Hematopoietic multipotent progenitor cell treated with erythropoietin and hydrocortisone succinate and interleukin-3 and kit ligand, for 15 days (in vitro differentiated cells): ENCODE measurements around the gene ARHGAP26.
"Not testable (repeated sequence)": the region's sequence is repeated elsewhere in the genome, so short reads cannot be mapped to it uniquely, and the experiment has no call there.

Experiments used
- DNase-seq: peaks from one replicate; pipeline ENCODE4 v3.0.0-alpha.2; 2015; ENCODE audit warnings: low spot score

Gene ARHGAP26

DNA sequence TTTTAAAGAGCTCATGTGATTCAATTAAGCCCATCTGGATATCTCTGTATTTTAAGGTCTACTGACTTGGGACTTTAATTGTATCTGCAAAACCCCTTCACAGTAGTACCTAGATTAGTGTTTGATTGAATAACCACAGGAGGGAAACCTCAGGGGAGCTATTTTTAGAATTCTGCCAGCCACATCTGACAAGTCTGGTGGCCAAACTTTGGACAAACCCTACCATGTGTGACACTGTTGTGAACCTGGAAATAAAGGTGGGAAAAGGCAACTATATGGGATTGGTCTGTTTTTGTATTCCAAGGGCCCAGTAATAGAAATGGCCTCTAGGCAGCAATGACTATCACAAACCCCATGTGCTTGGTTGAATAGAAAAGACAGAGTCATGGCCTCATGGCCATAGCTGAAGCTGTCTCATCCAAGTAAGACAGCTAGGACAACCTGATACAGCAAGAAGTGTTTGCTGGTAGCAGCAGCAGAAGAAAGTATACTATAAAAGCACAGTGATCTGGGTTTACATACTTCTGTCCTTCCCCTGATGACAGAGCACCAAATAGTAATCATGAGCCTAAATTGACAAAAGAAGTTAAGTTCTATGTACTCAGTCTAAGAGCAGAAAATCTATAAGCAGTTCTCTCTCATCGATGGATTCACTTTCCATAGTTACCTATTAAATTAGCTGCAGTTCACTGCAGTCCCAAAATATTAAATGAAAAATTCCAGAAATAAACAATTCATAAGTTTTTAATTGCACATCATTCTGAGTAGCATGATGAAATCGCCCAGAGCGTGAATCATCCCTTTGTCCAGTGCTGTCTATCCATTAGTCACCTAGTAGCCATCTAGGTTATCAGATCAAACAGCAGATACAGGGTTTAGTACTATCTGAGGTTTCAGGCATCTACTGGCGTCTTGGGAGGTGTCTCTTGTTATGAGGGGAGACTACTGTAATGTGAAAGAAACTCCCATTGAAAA, 189.8 kb downstream of the ARHGAP26 start:
- no peak for DNase-seq

DNA sequence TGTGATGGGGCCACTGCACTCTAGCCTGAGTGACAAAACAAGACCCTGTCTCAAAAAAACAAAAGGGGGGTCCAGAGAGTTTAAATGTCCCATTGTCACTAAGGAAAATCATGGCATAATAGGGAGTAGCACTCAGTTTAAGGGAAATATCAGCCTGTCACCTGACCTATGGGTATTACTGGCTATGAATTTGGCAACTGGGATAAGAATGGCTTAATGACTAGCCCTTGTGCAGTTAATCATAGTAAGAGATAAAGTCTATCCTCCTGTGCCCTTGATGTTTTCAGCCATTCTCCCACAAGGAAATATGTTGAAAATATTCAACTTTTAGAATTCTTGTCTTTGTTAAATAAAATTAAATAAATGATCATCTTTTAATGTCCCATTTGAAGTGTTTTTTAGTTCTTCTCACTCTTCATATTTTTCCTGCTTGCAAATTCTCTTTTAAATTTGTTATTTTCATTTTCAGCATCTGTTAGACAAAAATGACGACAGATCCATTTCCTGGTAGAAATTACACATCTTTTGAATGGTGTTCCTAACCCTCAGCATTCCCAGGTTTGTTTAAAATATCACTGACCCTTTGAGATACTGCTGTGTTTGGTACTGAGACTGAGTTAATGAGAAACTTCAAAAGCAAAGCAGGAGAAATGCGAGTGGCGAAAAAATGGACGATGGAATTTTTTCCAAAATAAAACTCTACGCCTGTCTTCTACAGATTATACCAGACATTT, 191.4 kb downstream of the ARHGAP26 start:
- no peak for DNase-seq

DNA sequence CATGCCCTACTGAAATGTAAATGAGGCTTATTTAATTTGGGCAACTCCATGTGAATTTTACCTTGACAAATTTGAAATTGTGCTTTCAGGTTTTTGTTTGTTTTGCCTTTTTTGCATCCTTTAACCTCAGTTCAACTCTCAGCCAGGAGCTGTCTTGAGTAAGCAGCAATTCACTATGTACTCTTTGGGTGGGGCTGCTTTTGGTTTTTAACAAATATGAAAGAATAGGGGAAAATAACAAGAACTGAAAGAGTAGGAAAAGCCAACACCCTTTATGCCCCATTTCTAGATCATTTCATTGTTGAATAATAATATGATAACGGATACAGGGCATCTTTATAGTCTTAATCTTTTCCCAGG, 192.0 kb downstream of the ARHGAP26 start:
- no peak for DNase-seq

DNA sequence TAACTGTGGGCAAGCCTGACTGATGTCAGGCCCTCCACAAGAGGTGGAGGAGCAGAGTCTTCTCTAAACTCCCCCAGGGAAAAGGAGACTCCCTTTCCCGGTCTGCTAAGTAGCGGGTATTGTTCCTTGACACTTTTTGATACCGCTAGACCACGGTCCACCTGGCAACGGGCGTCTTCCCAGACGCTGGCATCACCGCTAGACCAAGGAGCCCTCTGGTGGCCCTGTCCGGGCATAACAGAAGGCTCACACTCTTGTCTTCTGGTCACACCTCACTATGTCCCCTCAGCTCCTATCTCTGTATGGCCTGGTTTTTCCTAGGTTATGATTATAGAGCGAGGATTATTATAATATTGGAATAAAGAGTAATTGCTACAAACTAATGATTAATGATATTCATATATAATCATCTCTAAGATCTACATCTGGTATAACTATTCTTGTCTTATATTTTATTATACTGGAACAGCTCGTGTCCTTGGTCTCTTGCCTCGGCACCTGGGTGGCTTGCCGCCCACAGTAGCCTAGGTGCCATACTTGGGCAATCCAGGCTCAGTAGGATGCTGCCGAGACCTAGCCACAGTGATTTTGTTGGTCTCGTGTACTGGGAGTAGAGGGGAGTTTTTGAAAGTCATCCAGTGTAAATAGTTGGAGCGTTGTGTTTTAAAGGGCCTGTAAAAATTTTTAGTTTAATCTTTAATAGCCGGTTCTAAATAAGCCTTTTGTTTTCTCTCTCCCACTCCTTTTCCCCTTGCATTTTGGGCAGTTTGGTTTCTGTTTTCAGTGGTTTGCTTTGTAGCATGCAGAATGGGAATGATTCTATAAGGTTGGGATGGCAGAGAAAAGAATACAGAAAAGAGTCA, 195.3 kb downstream of the ARHGAP26 start:
- DNase-seq = not testable (repeated sequence)

DNA sequence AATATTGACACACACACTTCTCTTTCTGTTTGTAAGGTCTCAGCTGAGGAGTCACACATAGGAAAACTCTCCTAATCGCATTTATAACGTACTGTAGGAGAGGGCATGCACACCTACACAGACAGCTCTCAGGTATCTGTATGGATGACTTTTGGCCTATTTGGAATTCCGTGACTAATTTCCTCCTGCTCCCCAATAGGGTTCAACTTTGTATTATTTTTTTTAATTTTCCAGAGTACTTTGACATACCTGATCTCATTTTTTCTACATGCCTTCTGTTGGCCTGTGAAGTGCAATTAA, 195.9 kb downstream of the ARHGAP26 start:
- no peak for DNase-seq

DNA sequence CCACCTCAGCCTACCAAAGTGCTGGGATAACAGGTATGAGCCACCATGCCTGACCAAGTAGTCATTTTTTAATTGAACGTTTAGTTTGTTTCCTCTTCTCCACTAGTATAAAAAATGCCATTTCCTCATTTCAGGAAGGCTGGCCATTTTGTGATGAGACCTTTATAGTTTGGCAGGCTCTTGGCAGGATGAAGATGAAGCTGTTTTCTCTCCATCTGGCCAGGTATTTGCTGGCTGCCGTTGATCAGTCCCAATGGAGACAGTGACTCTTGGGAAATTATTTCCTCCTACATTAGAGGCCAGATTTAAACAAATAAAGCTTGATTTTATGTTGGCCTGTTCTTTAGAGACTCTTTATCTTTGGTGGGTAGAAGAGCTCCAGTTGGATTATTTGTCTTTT, 199.0 kb downstream of the ARHGAP26 start:
- no peak for DNase-seq

DNA sequence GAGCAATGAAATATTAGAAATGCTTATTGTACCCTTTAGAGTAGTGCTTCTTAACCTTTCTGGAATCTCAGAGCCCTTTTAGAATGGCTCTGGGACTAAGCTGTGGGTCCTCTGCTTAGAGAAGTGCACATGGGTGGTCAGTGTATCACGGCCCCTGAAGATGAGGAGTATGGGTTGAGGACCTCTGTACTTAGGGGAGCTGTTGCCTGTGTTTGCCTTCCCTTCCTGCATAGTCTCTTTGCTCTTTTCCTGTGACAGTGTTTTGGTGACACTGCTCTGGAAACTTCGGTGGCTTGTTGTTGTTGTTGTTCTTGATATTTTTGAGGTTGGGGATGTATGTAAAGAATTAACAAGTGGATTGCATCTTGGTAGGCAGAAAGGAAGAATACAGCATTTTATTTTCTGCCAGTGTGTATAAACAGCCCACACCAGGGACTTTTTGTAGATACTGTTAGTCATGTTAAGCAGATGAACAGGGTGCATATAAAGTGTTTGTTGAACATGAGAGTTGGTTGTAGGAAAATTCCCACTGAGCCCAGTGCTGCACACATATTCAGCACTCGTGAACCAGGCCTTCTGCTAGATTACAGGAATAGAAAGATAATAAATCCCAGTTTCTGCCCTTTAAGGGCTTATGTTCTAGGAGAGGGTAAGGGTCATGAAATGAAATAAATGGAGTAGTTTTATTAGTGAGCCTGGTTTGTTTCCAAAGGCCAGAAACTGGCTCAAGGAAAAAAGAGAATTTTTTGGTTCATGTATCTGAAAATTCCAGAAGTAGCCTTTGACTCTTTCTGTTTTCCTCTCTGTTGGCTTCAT, 199.7 kb downstream of the ARHGAP26 start:
- DNase-seq = no peak

DNA sequence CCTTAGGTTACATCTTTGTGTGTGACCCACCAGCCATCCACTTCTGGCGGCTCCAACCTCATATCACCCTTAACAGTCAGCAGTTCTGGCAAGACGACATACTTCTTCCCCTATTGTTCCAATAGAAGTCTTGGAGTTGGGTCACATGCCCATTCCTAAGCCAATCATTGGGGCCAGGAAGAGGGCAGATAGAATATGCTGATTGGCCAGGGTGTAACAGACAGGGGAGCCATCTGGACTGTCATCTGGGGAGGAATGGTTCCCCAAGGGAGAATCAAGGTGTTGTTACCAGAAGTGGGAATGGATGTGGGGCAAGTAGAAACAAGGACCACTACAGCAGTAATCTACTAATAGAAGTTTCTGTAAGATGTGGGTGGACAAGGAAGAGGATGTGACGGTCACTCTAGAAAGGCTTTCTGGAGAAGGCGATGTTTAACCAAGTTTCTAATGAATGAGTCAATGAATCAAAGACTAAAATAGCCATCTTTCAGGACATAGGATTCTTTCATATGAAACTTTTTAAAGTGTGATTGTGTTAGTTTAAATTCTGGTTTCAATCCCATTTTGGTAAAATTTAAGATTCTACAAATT, 200.4 kb downstream of the ARHGAP26 start:
- DNase-seq = no peak

DNA sequence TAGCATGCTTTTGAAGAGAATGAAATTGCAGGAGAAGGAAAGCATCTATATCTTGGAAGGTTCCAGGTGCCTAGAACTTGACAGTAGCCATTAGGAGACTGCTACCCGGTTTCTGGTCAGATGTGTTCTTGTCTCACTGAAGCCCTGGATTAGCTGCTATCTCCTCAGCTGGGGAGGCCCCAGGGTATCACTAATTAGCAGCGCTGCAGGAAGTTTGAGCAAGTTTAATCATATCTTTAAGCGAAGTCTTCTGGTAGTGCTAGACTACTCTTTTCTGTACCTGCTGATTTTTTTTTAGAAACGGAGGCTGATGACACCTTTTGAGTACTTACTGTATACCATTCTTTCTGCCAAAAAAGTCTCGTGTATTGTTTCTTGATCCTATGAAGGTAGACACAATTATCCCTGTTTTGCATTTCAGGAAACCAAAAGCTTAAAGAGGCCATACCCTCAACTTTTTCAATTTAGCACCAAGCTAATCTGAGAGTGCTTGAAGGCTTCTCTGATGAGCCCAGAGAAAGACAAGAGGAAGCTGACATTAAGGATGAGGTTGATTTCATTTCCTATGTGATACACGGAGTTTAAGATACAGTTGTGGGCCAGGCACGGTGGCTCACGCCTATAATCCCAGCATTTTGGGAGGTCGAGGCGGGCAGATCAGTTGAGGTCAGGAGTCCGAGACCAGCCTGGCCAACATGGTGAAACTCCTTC, 201.3 kb downstream of the ARHGAP26 start:
- no peak for DNase-seq

DNA sequence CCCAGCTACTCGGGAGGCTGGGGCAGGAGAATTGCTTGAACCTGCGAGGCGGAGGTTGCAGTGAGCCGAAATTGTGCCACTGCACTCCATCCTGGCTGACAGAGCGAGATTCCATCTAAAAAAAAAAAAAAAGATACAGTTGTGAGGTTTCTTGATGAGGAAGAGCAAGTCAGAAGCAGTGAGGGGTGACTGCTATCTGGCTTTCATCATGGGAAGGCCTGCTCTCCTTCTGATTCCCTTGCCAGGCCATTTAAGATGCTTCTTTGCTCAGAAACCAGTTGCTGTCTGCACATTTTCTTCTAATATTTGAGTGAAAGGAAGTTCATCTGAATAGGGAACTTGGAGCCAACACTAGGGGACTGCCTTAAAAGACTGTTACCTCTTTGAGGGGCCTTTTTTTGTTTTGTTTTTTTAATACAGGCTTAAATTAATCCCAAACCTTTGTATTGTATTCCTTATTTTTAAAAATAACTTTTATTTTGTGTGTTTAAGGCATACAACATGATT, 201.9 kb downstream of the ARHGAP26 start:
- DNase-seq = no peak

DNA sequence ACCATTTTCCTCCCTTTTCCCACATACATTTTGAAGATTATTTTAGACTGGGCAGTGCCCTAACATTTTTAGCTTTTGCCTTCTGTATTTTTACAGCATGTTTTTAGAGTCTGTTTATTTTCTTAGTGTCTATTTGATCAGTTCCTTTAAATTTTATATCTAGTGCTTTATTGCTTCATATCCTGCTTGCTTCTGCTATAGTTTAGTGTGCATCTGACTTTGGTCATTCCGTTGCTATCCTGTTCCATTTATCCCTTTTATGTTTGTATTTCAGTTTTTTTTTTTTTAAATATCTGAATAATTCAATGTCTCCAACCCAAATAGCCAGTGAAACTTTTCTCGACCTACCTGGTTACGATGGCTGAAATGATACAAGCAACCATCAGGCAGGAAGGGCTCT, 203.8 kb downstream of the ARHGAP26 start:
- DNase-seq = no peak

DNA sequence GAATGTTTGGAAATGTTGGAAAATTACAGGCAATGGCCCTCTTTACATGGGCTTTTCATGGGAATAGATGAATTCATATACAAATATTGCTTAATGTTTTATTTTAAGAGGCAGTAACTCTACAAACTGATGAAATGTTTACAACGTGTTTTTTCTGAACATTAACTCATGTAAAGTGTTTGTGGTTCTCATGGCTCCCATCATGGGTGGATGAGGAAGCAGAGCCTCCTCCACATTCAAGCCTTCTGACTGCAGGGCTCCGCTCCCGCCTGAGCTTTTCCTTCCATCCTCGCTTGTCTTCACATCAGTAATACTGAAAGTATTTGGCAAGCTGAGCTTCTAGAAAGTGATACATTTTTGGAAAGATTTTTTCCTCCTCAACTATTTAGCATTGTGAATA, 204.2 kb downstream of the ARHGAP26 start:
- no peak for DNase-seq

DNA sequence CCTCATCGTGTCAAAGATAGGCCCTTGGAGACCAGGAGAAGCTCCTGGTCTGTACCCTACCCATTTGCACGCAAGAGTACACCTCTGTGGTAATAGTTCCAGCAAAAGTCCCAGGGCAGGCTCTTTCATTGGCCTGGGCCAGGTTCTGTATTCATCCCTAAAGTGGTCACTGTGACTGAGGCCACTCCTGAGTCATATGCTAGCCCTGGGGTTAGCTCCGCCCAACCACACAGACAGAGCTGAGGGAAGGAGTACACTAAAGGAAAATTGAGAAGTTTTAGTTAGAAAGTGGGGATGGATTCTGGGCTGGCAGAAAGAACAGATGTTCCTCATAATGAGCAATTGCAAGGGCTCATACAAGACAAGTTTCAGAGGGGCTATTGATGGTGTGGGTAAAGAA, 206.7 kb downstream of the ARHGAP26 start:
- no peak for DNase-seq

DNA sequence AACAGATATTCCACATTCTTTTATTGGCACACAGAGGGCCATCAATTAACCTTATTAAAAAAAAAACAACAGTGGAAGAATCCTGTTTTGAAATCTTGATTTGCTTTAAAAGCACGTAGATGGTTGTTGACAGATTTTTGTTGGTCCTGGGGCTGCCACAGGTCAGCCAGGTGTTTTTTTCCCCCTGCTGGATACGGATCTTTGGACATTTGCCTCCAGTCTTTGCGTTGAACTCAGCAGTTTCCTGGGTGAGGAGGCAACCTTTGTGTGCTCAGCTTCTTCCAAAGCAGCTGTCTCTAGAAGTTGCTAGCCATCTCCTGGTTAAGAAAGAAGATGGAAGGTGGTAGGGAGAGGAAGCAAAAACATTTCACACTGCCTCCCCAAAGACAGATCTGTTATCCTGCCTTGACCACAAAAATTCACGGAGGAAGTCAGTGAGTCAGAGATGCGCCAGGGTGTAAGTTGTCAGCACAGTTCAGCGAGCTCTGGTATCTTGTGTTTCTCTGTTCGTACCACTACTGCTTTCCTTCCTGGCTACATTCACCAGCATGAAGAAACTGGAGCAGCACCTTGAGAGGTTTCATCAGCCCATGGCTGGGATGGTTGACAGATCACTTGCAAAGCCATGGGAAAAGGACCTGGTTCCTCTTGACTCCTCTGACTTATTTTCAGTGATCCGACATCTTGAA, 207.3 kb downstream of the ARHGAP26 start:
- no peak for DNase-seq

DNA sequence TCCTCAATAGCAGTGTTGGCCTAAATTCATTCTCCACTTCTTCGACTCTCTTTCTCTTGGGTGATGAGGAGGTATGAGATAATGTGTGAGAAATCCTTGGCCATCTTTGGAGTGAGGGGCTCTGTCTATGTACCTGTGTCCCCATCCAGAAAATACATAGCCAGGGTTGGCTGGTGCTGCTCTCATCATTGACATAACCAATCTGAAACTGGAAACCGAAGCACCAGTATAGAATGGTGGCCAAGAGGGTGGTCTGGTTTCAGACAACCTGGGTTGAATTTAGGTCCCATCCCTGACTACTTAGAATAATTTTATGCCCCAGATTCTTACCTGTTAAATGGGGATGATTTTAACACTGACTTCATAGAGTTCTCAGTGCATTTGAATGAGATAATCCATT, 208.1 kb downstream of the ARHGAP26 start:
- no peak for DNase-seq

DNA sequence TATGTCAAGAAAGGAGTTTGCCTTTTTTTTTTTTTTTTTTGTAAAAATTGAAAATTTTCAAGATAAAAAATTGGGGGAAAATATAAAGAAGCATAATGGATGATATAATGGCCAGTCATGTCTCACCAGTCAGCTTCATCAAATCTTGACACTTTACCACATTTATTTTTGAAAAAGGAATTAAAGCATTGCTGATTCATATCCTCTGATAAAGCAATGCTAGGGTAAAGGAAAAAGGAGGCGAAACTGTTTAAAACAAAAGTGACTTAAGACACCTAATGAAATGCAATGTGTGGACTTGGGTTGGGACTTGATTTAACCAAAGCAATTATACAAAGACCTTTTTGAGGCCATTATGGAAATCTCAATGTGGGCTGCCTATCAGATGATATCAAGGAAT, 208.5 kb downstream of the ARHGAP26 start:
- no peak for DNase-seq

DNA sequence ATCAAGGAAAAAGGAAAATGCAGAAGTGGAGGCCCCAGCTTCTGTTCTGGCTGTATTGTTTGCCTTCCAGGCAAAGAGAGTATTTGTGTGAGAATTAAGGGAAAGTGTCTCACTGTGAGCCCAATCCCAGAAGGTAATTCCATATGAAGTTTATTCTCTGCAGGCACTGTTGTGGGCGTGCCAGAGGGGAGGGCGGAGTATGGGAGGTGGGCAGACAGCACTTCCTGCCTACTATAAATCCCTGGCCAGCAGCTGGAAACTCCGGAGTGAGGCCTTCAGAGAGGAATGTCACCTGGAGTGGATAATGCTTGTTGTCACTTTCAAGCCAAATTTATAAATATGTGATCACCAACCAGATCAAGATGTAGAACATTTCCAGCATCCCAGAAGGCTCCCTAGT, 209.5 kb downstream of the ARHGAP26 start:
- DNase-seq = no peak

DNA sequence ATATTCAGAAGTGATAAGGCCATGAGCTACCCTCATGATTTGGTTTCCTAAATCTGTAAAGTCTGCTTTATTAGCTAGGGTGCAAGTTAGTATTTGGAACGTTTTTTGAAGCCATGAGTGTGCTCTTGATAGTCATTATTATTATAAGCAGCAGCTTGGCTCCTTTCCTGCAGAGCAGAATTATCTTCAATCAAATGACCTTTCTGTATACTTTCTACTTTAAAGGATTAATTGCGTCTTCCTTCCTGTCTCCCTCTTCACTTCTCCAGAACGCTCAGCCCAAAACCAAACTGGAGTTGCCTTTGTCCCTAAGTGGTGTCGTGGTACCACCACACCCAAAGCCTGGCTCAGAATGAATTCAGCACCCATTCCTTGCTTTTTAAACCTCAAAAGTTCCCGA, 211.3 kb downstream of the ARHGAP26 start:
- no peak for DNase-seq

DNA sequence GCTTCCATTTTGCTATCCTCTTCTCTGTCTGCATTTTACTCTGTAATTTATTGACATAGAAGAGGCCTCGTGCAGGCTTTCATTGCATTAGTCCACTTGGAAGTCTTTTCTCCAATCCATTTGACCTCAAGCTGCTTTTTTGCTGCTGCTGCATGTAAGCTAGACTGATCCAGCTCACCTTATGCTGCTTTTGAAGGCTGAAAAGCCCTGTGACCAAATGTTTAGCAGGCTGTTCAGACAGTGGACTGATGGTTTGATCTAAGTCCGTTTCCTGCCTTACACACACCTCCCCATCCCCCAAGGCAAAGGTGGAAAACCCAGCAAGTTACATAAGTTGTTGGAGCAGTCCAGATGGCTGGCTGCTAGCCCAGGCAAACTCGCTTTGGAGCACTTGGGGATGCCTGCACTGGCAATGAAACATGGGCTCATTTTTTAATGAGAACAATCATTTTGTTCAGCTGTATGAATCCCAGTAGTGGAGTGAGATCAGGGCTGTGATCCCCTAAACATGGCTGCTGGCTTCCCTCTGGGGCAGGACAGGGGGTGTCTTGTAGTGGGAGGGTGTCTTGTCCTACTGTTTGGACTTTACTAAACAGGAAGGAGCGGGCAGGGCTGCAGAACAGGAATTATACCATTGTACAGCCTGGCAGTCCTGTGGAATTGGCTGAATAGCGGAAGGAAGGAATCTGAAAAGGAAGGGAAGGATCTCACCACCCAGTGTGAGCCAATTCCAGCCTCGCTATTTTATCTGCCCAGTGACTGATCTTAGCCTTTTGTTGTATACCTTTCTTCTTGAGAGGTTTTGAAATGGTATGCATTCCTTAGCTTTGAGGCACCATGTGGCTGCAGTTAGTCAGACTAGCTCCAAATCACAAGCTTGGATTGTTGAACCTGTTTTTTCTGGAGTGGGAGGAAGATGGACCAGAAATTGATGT, 212.0 kb downstream of the ARHGAP26 start:
- DNase-seq = no peak
